Lung microvascular endothelial cell (primary cell): ENCODE data around the gene RBL1. TPM values are rescaled to one million over a fixed set of nuclear protein-coding genes. Genes with fewer than 3 reads are reported as not detected.
"Not testable (repeated sequence)": the region's sequence is repeated elsewhere in the genome, so short reads cannot be mapped to it uniquely, and the experiment has no call there.

ENCODE experiments used
- DNase-seq, 2 donors: peaks; one replicate each; pipeline versions ENCODE4 v3.0.0 to v3.0.0-alpha.2; 2010; ENCODE audit warnings: low read depth in 2 of 2
- total RNA-seq: library from RNA; depleted of rRNA; stranded (reverse); fragments of >200 nt; gene quantifications from 2 replicates; pipeline ENCODE4 v1.2.1, GENCODE V29; 2014

Gene RBL1
- 2.6 and 3.9 TPM in 2 replicates for total RNA-seq

- peak; percentile 83 to 87 for DNase-seq
Measured at GRCh38 chr20:37095599-37096414, at the start of gene RBL1. Gene RBL1 (minus strand): TSS chr20:37095997. CDS start chr20:37095928, 69 bp downstream.

- no peak for DNase-seq
Measured at GRCh38 chr20:37144856-37145404, 49.1 kb upstream of the RBL1 start.

GRCh38 chr20:37142708-37143107 is 46.9 kb upstream of the RBL1 start:
- DNase-seq = no peak

- DNase-seq = no peak
Measured at GRCh38 chr20:37137547-37137946, 41.8 kb upstream of the RBL1 start.

GRCh38 chr20:37133952-37134351 is 38.2 kb upstream of the RBL1 start:
- no peak for DNase-seq

- no peak for DNase-seq
Measured at GRCh38 chr20:37131486-37131885, 35.7 kb upstream of the RBL1 start.

- DNase-seq = no peak
Measured at GRCh38 chr20:37128803-37129202, 33.0 kb upstream of the RBL1 start.

GRCh38 chr20:37126290-37126689 is 30.5 kb upstream of the RBL1 start:
- not testable (repeated sequence) for DNase-seq

GRCh38 chr20:37123441-37123840 is 27.6 kb upstream of the RBL1 start:
- DNase-seq = no peak

GRCh38 chr20:37120497-37120896 is 24.7 kb upstream of the RBL1 start:
- DNase-seq = no peak

- DNase-seq = no peak
Measured at GRCh38 chr20:37119356-37120036, 23.7 kb upstream of the RBL1 start.

GRCh38 chr20:37114012-37114411 is 18.2 kb upstream of the RBL1 start:
- DNase-seq = no peak

GRCh38 chr20:37111926-37112455 is 16.2 kb upstream of the RBL1 start:
- no peak for DNase-seq

- no peak for DNase-seq
Measured at GRCh38 chr20:37108676-37109075, 12.9 kb upstream of the RBL1 start.

- no peak for DNase-seq
Measured at GRCh38 chr20:37102571-37102970, 6.8 kb upstream of the RBL1 start.

GRCh38 chr20:37096415-37097041 is 731 bp upstream of the RBL1 start:
- no peak for DNase-seq

- peak; percentile 8 to 16 for DNase-seq
Measured at GRCh38 chr20:37095108-37095598, 644 bp downstream of the RBL1 start.

GRCh38 chr20:37090407-37090806 is 5.4 kb downstream of the RBL1 start:
- DNase-seq = no peak

GRCh38 chr20:37081717-37082289 is 14.0 kb downstream of the RBL1 start:
- DNase-seq = peak; percentile 14 to 36

GRCh38 chr20:37077009-37077408 is 18.8 kb downstream of the RBL1 start:
- DNase-seq = no peak
